NCI-H1694 treated with DMSO at 0.1 percent for 48 hours (cell line): ENCODE measurements around the gene ANK3.

Experiments
- DNase-seq: peaks from one replicate; lab custom pipeline; 2025; lab: John Stamatoyannopoulos, UW

ANK3 gene

GRCh38 chr10:59976909-59977308, 412.8 kb downstream of the ANK3 start:
- DNase-seq = no peak
